Heart left ventricle (tissue), 13 donors: Measurements from ENCODE around the gene CARD14.

Experiments used
- CTCF ChIP-seq, 12 donors: fragments of 200-600 bp; sonication (generic) in 4 of 12; IDR thresholded peaks; one replicate each; pipeline versions ENCODE4 v1.5.0 to v1.8.0; 2018 to 2022; ENCODE audit warnings: antibody characterized with exemption in 12 of 12, mild to moderate bottlenecking in 5 of 12
- POLR2A ChIP-seq, 2 donors: fragments of 450-650 bp; IDR thresholded peaks; one replicate each; pipeline ENCODE4 v1.6.1; 2017; ENCODE audit warnings: antibody characterized with exemption in 2 of 2, mild to moderate bottlenecking in 2 of 2, moderate library complexity in 2 of 2
- donor health status: ischemic (EF 13 %, LVEDD 7.1; RV severe dilation, severe dysfunction).
- donor health status: DM: no; HTN: yes; CAD: no.
- donor health status: DM: no; HTN: no; CAD: no.
- donor health status: ischemic (EF 25% LVEDD 6.9; RV normal size, moderate dysfunction).
- donor health status: ischemic (EF 25% LVEDD 5.7; RV mildly dilated, moderate dysfunction).
- donor health status: ischemic (EF 35%, LVEDD 5.7; RV mildly dilated, moderate dysfunction).
- donor health status: nonischemic (EF 11% LVEDD 7.7; RV severe dilation, severe dysfunction).
- donor health status: DM: yes; HTN: yes; CAD: no.
- donor health status: PGD.
- donor health status: ischemic (EF 29% LVEDD 5.4; RV normal size, mild dysfunction).
- donor health status: nonischemic (EF 23%, LVEDD 6.1; RV moderate dilation, normal function).

- TF ChIP-seq CTCF (IDR thresholded peaks at IDR 0.05) (no peak), POLR2A (IDR thresholded peaks at IDR 0.05) (no peak)
These were observed 4.1 kb downstream of the CARD14 start for GRCh38 chr17:80173916-80174315.
